ENCODE results near the gene SEMA3B. TPM values are rescaled to one million over a fixed set of nuclear protein-coding genes. Genes with fewer than 3 reads are reported as not detected.
"Not testable (repeated sequence)": the region's sequence is repeated elsewhere in the genome, so short reads cannot be mapped to it uniquely, and the experiment has no call there.

Gene SEMA3B
- total RNA-seq, 1 donor from 2014 or later: 27.0 TPM

GRCh38 chr3:50293079-50293801, 24.3 kb downstream of the SEMA3B start:
- no peak for DNase-seq (ENCODE audit: low read depth)

- no peak for DNase-seq (ENCODE audit: low read depth)
These were observed 25.1 kb downstream of the SEMA3B start for GRCh38 chr3:50294089-50294488.

- DNase-seq (ENCODE audit: low read depth): no peak
These were observed 25.8 kb downstream of the SEMA3B start for GRCh38 chr3:50294492-50295403.

GRCh38 chr3:50295553-50296431, 26.8 kb downstream of the SEMA3B start:
- no peak for DNase-seq (ENCODE audit: low read depth)

GRCh38 chr3:50296721-50297383, 27.9 kb downstream of the SEMA3B start:
- DNase-seq (ENCODE audit: low read depth): no peak

GRCh38 chr3:50297384-50297775, 28.4 kb downstream of the SEMA3B start:
- no peak for DNase-seq (ENCODE audit: low read depth)

GRCh38 chr3:50297896-50298725, 29.2 kb downstream of the SEMA3B start:
- no peak for DNase-seq (ENCODE audit: low read depth)

- peak; percentile 97 for DNase-seq (ENCODE audit: low read depth)
These were observed 30.1 kb downstream of the SEMA3B start, which contains the start of the genes HYAL3 and NAA80 for GRCh38 chr3:50298836-50299637. HYAL3 (minus strand) TSS chr3:50299405; CDS start chr3:50295602, 3,803 bp downstream. NAA80 (minus strand) TSS chr3:50299405; CDS start chr3:50297463, 1,942 bp downstream.

- no peak for DNase-seq (ENCODE audit: low read depth)
These were observed 30.6 kb downstream of the SEMA3B start for GRCh38 chr3:50299638-50299928.

- peak; percentile 38 for DNase-seq (ENCODE audit: low read depth)
These were observed 31.2 kb downstream of the SEMA3B start for GRCh38 chr3:50299929-50300680.

GRCh38 chr3:50300681-50301254, 31.8 kb downstream of the SEMA3B start:
- DNase-seq (ENCODE audit: low read depth): no peak

GRCh38 chr3:50302095-50303012, 33.4 kb downstream of the SEMA3B start:
- no peak for DNase-seq (ENCODE audit: low read depth)

GRCh38 chr3:50303013-50303815, 34.3 kb downstream of the SEMA3B start, which contains the start of gene HYAL1:
HYAL1 (minus strand) TSS chr3:50303574; CDS start chr3:50302956, 618 bp downstream.
- peak; percentile 74 for DNase-seq (ENCODE audit: low read depth)

GRCh38 chr3:50304601-50305000, 35.7 kb downstream of the SEMA3B start:
- peak; percentile 22 for DNase-seq (ENCODE audit: low read depth)

GRCh38 chr3:50312041-50312440, 43.1 kb downstream of the SEMA3B start:
- DNase-seq (ENCODE audit: low read depth): not testable (repeated sequence)

GRCh38 chr3:50314342-50314741, 45.4 kb downstream of the SEMA3B start:
- no peak for DNase-seq (ENCODE audit: low read depth)

Measured in renal cortical epithelial cell (primary cell).